Aorta (tissue), 5 donors: ENCODE results near the gene ME3. TPM values are rescaled to one million over a fixed set of nuclear protein-coding genes. Genes with fewer than 3 reads are reported as not detected.
"Not testable (repeated sequence)": the region's sequence is repeated elsewhere in the genome, so short reads cannot be mapped to it uniquely, and the experiment has no call there.

Experiments used
- ATAC-seq: fragments of 200-7000 bp; cut with Tn5 transposase; one replicate; pipeline ENCODE4 v1.9.1; 2022; ENCODE audit warnings: moderate library complexity; ENCODE audit not compliant: low FRiP score
- DNase-seq, 2 donors: peaks; one replicate each; pipeline ENCODE4 v3.0.0-alpha.2; 2020
- H3K27ac ChIP-seq, 2 donors: one replicate each; pipeline ENCODE4 v1.5.1; 2013; ENCODE audit warnings: low read length in 2 of 2, mild to moderate bottlenecking in 2 of 2, moderate library complexity in 2 of 2, control low read depth in 1 of 2, inconsistent platforms in 1 of 2, low read depth in 1 of 2
- H3K27me3 ChIP-seq, 2 donors: one replicate each; pipeline ENCODE4 v1.6.1; 2013; ENCODE audit warnings: control low read depth in 1 of 2, low read length in 1 of 2, mild to moderate bottlenecking in 1 of 2, moderate library complexity in 1 of 2; ENCODE audit not compliant: insufficient read depth in 2 of 2, control insufficient read depth in 1 of 2
- H3K36me3 ChIP-seq, 2 donors: one replicate each; pipeline ENCODE4 v1.6.1; 2013; ENCODE audit warnings: control low read depth in 1 of 2, low read length in 1 of 2, mild to moderate bottlenecking in 1 of 2; ENCODE audit not compliant: insufficient read depth in 2 of 2, control insufficient read depth in 1 of 2
- H3K4me1 ChIP-seq, 2 donors: one replicate each; pipeline ENCODE4 v1.6.1; 2013; ENCODE audit warnings: low read length in 2 of 2, control low read depth in 1 of 2, mild to moderate bottlenecking in 1 of 2, moderate library complexity in 1 of 2; ENCODE audit not compliant: insufficient read depth in 2 of 2, control insufficient read depth in 1 of 2
- H3K4me3 ChIP-seq, 2 donors: one replicate each; pipeline ENCODE4 v1.5.1; 2013; ENCODE audit warnings: low read length in 2 of 2, control low read depth in 1 of 2, mild to moderate bottlenecking in 1 of 2
- H3K9me3 ChIP-seq: one replicate; pipeline ENCODE4 v1.6.1; 2013; ENCODE audit warnings: mild to moderate bottlenecking, low read length; ENCODE audit not compliant: control insufficient read depth
- WGBS, 2 donors: extraction: QIAGEN DNeasy Blood & Tissue Kit; methylation state at CpG; one replicate each; pipeline ENCODE4 v1.1.7; 2013; 5-methylcytosine and 5-hydroxymethylcytosine counted together
- intact Hi-C, 2 donors: fragments of 100-400 bp; cut with DNase I; formaldehyde crosslinking; loops; one replicate each; pipeline versions ENCODE4 v1.14.2 to v1.15.0; 2022
- polyA plus RNA-seq, 2 donors: library from polyadenylated mRNA; stranded (reverse); fragments of 200-250 nt; gene quantifications; one replicate each; pipeline ENCODE4 v1.2.3, GENCODE V29; 2013
- total RNA-seq, 2 donors: library from RNA; stranded (reverse); fragmentation: NEBNext Ultra II Directional; extraction: Animal tissue kit (Norgen Biotek cat#: 25700); gene quantifications; one replicate each; pipeline ENCODE4 v1.2.1, GENCODE V29; 2021
- donor health status: healthy with polysubstance abuse.
- donor health status: Bipolar disorder and iron deficiency.
- donor health status: DM: no; HTN: no; CAD: no.
- donor health status: DM: no; HTN: no; CAD: no.
- donor health status: DM: yes; HTN: yes; CAD: no.

ME3 gene
- total and polyA plus RNA-seq, 4 donors, result 9.5 to 41.0 (median 28.6) TPM

DNA sequence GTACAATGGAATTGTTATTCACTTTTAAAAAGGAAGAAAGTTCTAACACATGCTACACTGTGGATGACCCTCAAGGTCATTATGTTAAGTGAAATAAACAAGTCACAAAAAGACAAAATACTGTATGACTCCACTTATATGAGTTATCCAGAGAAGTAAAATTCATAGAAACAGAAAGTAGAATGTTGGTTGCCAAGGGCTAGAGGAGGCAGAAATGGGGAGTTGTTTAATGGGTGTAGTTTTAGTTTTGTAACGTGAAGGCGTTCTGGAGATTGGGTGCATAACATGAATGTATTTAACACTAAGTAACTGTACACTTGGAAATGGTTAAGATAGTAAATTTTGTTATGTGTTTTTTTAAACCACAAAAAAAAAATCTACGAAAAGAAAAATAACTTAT, 253.9 kb downstream of the ME3 start:
- Histone ChIP-seq H3K27me3 (no peaks in the 10 kb centered on the region), H3K4me3 (no peak overlapping the region), H3K27ac (no peak overlapping the region), H3K4me1 (peaks cover 0 to 3% of the 10 kb centered on the region in 2 donors), H3K36me3 (no peaks in the 10 kb centered on the region), H3K9me3 (no peaks in the 10 kb centered on the region)
- intact Hi-C loops, result no loop called here
- DNase-seq, result no peak
- no peak for ATAC-seq
- 90 to 96% methylated on average over 3 of the region's 3 CpGs for WGBS, 2 donors

DNA sequence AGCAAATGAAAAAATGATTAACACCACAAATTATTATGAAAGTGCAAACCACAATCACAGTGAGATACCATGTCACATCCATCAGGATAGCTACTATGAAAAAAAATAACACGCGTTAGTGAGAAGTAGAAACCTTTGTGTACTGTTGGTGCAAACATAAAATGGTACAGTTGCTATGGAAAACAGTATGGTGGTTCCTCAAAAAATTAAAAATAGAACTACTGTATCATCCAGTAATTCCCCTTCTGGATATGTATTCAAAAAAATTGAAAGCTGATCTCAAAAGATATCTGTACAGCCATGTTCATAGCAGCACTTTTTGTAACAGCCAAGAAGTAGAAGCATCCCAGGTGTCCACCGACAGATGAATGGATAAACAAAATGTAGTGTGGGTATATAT, 254.3 kb downstream of the ME3 start:
- WGBS, 2 donors, result 95 to 96% methylated on average over 3 of the region's 3 CpGs

DNA sequence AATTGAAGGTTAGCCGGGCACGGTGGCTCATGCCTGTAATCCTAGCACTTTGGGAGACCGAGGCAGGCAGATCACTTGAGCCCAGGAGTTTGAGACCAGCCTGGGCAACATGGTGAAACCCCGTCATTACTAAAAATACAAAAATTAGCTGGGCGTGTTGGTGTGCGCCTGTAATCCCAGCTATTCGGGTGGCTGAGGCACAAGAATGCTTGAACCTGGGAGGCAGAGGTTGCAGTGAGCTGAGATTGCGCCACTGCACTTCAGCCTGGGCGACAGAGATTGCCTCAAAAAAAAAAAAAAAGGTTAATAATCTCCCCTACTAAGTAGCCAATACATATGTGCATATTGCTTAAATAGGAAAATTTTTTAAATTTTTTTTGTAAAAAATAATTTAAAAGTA, 255.5 kb downstream of the ME3 start:
- H3K4me3 ChIP-seq, H3K4me1 ChIP-seq, DNase-seq, intact Hi-C loops, H3K27me3 ChIP-seq, ATAC-seq, H3K9me3 ChIP-seq, H3K27ac ChIP-seq, H3K36me3 ChIP-seq: not testable (repeated sequence)
- 94% methylated on average over 9 of the region's 9 CpGs for WGBS, 2 donors

More for the DNA sequence above, 254.3 kb downstream of the ME3 start:
- DNase-seq (no peak), ATAC-seq (no peak)
- Histone ChIP-seq H3K36me3 (no peaks in the 10 kb centered on the region), H3K27ac (no peak overlapping the region), H3K9me3 (no peaks in the 10 kb centered on the region), H3K4me3 (no peak overlapping the region), H3K27me3 (no peaks in the 10 kb centered on the region), H3K4me1 (peaks cover 0 to under 1% of the 10 kb centered on the region in 2 donors)
- intact Hi-C loops, result no loop called here

DNA sequence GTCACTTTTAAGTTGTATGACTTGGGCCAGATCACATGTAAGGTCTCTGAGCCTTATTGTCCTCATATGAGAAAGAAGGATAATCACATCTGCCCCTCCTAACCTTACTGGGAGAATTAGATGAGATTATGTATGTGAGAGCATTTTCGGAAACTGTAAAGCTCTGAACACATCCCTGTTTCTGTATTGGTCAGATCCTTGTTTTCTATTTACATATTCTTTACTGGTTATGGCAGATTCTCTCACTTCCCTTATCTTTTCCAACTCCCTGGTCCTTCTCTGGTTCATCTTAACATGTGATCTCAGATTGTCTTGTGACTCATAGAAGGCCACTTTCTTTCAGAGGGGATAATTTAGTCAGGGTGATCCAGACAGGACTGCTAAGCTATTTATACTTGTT, 255.9 kb downstream of the ME3 start:
- H3K4me3 ChIP-seq, result no peak overlapping the region
- no peaks in the 10 kb centered on the region for H3K9me3 ChIP-seq
- intact Hi-C loops, result no loop called here
- H3K27ac ChIP-seq, result no peak overlapping the region
- H3K36me3 ChIP-seq, result no peaks in the 10 kb centered on the region
- H3K4me1 ChIP-seq, result no peaks in the 10 kb centered on the region
- no peaks in the 10 kb centered on the region for H3K27me3 ChIP-seq
- DNase-seq (no peak), ATAC-seq (no peak)
- WGBS, 2 donors, result 97 to 100% methylated on average over 1 of the region's 1 CpG

DNA sequence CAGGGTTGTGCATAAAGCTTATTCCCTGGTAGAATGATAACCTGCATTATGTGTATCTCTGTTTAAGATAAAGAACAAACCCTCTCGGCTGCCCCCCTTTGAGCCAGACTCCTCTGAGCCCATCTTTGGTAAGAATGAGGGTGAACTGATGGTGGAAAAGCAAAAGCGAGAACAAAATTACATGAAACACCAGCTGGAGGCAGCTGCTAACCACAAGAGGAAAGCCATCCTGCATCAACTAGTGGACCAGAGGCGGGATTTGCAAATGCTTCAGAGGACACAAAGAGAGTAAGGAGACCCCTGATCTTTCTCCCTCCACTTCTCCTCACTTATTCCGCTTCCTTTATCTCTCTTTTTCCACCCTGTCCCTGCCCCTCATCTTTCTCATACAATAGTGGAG, 257.4 kb downstream of the ME3 start:
- 92 to 97% methylated on average over 4 of the region's 4 CpGs for WGBS, 2 donors

DNA sequence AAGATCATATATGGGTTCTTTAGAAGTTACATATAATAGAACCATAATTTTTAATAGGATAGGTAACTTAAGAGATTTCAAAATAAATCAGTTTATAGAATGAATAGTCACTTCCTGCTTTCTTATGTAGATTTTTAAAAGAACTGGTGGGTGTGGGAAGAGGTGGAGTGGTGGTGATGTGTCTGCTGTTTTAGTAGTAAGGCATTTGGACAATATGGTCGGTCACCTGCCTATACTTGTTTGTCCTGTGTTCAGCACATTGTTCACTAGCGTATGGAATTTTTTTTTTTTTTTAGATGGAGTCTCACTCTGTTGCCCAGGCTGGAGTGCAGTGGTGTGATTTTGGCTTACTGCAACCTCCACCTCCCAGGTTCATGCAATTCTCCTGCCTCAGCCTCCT, 258.4 kb downstream of the ME3 start:
- DNase-seq, result no peak
- intact Hi-C loops, result no loop called here
- no peak overlapping the region for H3K4me3 ChIP-seq
- no peaks in the 10 kb centered on the region for H3K36me3 ChIP-seq
- no peaks in the 10 kb centered on the region for H3K4me1 ChIP-seq
- WGBS, 2 donors, result 96 to 97% methylated on average over 2 of the region's 2 CpGs
- no peak for ATAC-seq
- no peak overlapping the region for H3K27ac ChIP-seq
- no peaks in the 10 kb centered on the region for H3K9me3 ChIP-seq
- no peaks in the 10 kb centered on the region for H3K27me3 ChIP-seq

More for the DNA sequence above, 257.4 kb downstream of the ME3 start:
- no peak overlapping the region for H3K27ac ChIP-seq
- H3K9me3 ChIP-seq, result no peaks in the 10 kb centered on the region
- intact Hi-C loops, result no loop called here
- H3K4me3 ChIP-seq, result no peak overlapping the region
- H3K4me1 ChIP-seq, result no peaks in the 10 kb centered on the region
- H3K27me3 ChIP-seq, result no peaks in the 10 kb centered on the region
- ATAC-seq (no peak), DNase-seq (no peak)
- H3K36me3 ChIP-seq, result no peaks in the 10 kb centered on the region

DNA sequence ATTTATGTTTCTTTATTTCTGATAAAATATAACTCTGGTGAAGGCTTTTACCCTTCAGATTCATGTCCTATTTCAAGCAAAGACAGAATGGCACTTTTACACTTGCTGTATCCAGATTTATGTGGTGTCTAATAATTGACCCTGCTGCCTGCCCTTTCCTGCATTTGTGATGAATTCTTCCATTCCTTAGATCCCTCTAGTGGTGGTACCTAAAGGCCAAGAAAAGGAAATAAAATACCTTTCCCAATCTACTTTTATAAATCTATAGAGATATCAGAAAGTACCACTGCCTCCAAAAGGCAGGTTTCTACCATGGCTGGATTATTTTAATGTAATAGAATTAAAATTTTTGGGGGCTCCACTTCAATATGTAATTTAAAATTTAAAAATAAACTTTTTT, 263.6 kb downstream of the ME3 start:
- intact Hi-C loops, result no loop called here
- no peak for ATAC-seq

DNA sequence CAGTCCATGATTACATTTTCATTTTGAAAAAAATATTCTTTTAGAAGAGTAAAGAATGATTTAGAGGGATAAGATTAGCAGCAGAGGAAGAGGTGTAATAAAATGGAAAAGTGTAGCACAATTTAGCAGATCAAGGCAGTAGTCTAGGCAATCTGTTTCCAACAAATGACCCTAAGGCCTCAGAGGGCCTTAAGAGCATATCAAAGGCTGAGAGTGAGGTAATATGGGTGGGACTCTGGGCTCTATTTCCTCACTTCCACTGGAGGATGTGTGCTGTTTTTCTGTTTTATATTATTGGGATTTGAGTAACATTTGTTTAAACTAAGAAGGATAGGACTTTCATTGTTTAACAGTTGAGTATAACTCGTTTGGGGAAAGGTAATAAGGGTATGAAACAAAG, 269.0 kb downstream of the ME3 start:
- Histone ChIP-seq H3K9me3 (no peaks in the 10 kb centered on the region), H3K27ac (no peak overlapping the region), H3K4me1 (no peaks in the 10 kb centered on the region), H3K27me3 (no peaks in the 10 kb centered on the region), H3K36me3 (no peaks in the 10 kb centered on the region), H3K4me3 (no peak overlapping the region)
- WGBS, 2 donors, result 88 to 100% methylated on average over 1 of the region's 1 CpG
- DNase-seq (no peak), ATAC-seq (no peak)
- intact Hi-C loops, result no loop called here

More for the DNA sequence above, 263.6 kb downstream of the ME3 start:
- no peaks in the 10 kb centered on the region for H3K4me1 ChIP-seq
- no peak overlapping the region for H3K27ac ChIP-seq
- no peak overlapping the region for H3K4me3 ChIP-seq
- H3K27me3 ChIP-seq, result no peaks in the 10 kb centered on the region
- DNase-seq, result no peak
- H3K36me3 ChIP-seq, result no peaks in the 10 kb centered on the region
- no peaks in the 10 kb centered on the region for H3K9me3 ChIP-seq

DNA sequence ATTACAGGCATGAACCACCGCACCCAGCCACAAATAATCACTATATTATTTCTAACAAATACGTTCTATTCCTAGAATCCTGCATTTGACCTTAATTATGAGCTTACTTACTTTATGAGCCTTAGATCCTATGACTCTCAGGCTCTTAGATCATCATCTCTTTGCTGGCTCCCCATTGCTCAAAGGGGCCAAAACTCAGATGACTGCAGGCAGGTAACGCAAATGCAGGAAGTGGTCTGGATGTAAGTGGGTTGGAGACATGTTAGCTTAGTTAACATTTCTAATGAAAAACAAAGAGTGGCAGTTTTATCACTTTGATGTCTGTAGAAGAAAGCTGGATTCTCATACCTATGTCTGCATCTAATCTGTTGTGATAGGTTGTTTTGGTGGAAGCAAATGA, 274.3 kb downstream of the ME3 start:
- DNase-seq (no peak), ATAC-seq (no peak)
- no peak overlapping the region for H3K4me3 ChIP-seq
- no peaks in the 10 kb centered on the region for H3K4me1 ChIP-seq
- H3K36me3 ChIP-seq, result no peaks in the 10 kb centered on the region
- 96 to 97% methylated on average over 3 of the region's 3 CpGs for WGBS, 2 donors
- H3K27me3 ChIP-seq, result no peaks in the 10 kb centered on the region
- no peak overlapping the region for H3K27ac ChIP-seq
- no peaks in the 10 kb centered on the region for H3K9me3 ChIP-seq
- intact Hi-C loops, result no loop called here
